SK-N-SH (cell line): ENCODE results near the gene SLC46A1. TPM values are rescaled to one million over a fixed set of nuclear protein-coding genes. Genes with fewer than 3 reads are reported as not detected.

Experiments used
- CTCF ChIA-PET: fragments of 300-600, 350-600 bp; formaldehyde crosslinking; extraction: SDS; loops from one replicate; lab custom pipeline; 2021; lab: Yijun Ruan, JAX
- POLR2A ChIA-PET: fragments of 350-600 bp; sonication (Branson Sonifier 250); formaldehyde crosslinking; extraction: SDS; loops from one replicate; lab custom pipeline; 2020; ENCODE audit warnings: antibody characterized with exemption, inconsistent platforms; lab: Yijun Ruan, JAX
- DNase-seq: peaks from one replicate; pipeline ENCODE4 v3.0.0; 2012
- H2AFZ ChIP-seq: fragments of 200-600 bp; sonication (generic); 2 replicates; pipeline ENCODE4 v1.8.1; 2016; ENCODE audit warnings: antibody characterized with exemption, mild to moderate bottlenecking, low read depth
- H3F3A ChIP-seq: fragments of 200-600 bp; sonication (generic); replicated peaks from 2 replicates; pipeline ENCODE3; 2016; ENCODE audit warnings: antibody characterized with exemption, mild to moderate bottlenecking; ENCODE audit not compliant: insufficient read depth
- H3K27ac ChIP-seq, 2 experiments: fragments of 200-500 bp in 1 of 2; fragments of 200-600 bp in 1 of 2; sonication (Bioruptor generic) in 1 of 2; sonication (generic), shearing (Covaris generic) in 1 of 2; 2 replicates each; pipeline versions ENCODE4 v1.5.1 to v1.6.1; 2014 to 2016; ENCODE audit warnings: low read depth in 2 of 2, inconsistent platforms in 1 of 2, low read length in 1 of 2, mild to moderate bottlenecking in 1 of 2, mixed read lengths in 1 of 2
- H3K27me3 ChIP-seq: fragments of 200-600 bp; sonication (generic), shearing (Covaris generic); 2 replicates; pipeline ENCODE4 v1.6.1; 2016; ENCODE audit warnings: mixed run types; ENCODE audit not compliant: insufficient read depth
- H3K36me3 ChIP-seq, 2 experiments: fragments of 200-500 bp in 1 of 2; fragments of 200-600 bp in 1 of 2; sonication (Bioruptor generic) in 1 of 2; sonication (generic) in 1 of 2; replicated peaks in 1 of 2; 2 replicates each; pipeline versions ENCODE3 to v1.5.1; 2014 to 2016; ENCODE audit warnings: low read length in 1 of 2, mild to moderate bottlenecking in 1 of 2; ENCODE audit not compliant: insufficient read depth in 2 of 2, control insufficient read depth in 1 of 2
- H3K4me1 ChIP-seq, 2 experiments: fragments of 200-500 bp in 1 of 2; fragments of 200-600 bp in 1 of 2; sonication (Bioruptor generic) in 1 of 2; sonication (generic), shearing (Covaris generic) in 1 of 2; 2 replicates each; pipeline versions ENCODE4 v1.5.1 to v1.6.1; 2014 to 2016; ENCODE audit warnings: low read depth in 1 of 2, low read length in 1 of 2, mixed run types in 1 of 2; ENCODE audit not compliant: insufficient read depth in 2 of 2, control insufficient read depth in 1 of 2
- H3K4me2 ChIP-seq: fragments of 200-600 bp; sonication (generic), shearing (Covaris generic); 2 replicates; pipeline ENCODE4 v1.6.1; 2017; ENCODE audit warnings: mixed run types
- H3K4me3 ChIP-seq, 2 experiments: fragments of 200-500 bp in 1 of 2; fragments of 200-600 bp in 1 of 2; sonication (Bioruptor generic) in 1 of 2; sonication (generic), shearing (Covaris generic) in 1 of 2; 2 replicates each; pipeline versions ENCODE4 v1.5.1 to v1.8.1; 2014 to 2016; ENCODE audit warnings: low read depth in 2 of 2, inconsistent platforms in 1 of 2, low read length in 1 of 2, mild to moderate bottlenecking in 1 of 2, mixed read lengths in 1 of 2, moderate library complexity in 1 of 2
- H3K79me2 ChIP-seq: fragments of 200-600 bp; sonication (generic); 2 replicates; pipeline ENCODE4 v1.8.1; 2017; ENCODE audit warnings: mild to moderate bottlenecking; ENCODE audit not compliant: insufficient read depth
- H3K9ac ChIP-seq: fragments of 200-600 bp; sonication (generic); 2 replicates; pipeline ENCODE4 v1.6.1; 2017; ENCODE audit warnings: mixed run types
- H3K9me2 ChIP-seq: fragments of 200-600 bp; sonication (generic); 2 replicates; pipeline ENCODE4 v1.6.1; 2017; ENCODE audit warnings: mixed run types
- H3K9me3 ChIP-seq: fragments of 200-600 bp; sonication (generic); 2 replicates; pipeline ENCODE4 v1.6.1; 2017; ENCODE audit warnings: mixed run types, mild to moderate bottlenecking, moderate library complexity
- H4K20me1 ChIP-seq: fragments of 200-600 bp; sonication (generic); 2 replicates; pipeline ENCODE4 v1.6.1; 2017; ENCODE audit warnings: mild to moderate bottlenecking, mixed run types; ENCODE audit not compliant: insufficient read depth
- CHD2 ChIP-seq: fragments of 150-350 bp; IDR thresholded peaks from 2 replicates; pipeline ENCODE4 v1.6.1; 2018; ENCODE audit warnings: low read length; ENCODE audit not compliant: partially characterized antibody
- CTCF ChIP-seq: fragments of 200-600 bp; sonication (generic); IDR thresholded peaks from 2 replicates; pipeline ENCODE4 v1.6.1; 2017; ENCODE audit warnings: antibody characterized with exemption, mild to moderate bottlenecking, moderate library complexity
- EP300 ChIP-seq, 2 experiments: IDR thresholded peaks; 2 replicates each; pipeline versions ENCODE4 v1.4.0 to v1.6.1; 2012; ENCODE audit warnings: borderline replicate concordance in 1 of 2, low read depth in 1 of 2, low read length in 1 of 2
- FOSL2 ChIP-seq: IDR thresholded peaks from 2 replicates; pipeline ENCODE4 v1.4.0; 2012; ENCODE audit warnings: low read depth, mild to moderate bottlenecking, moderate library complexity, borderline replicate concordance
- FOXJ3 ChIP-seq: sonication (generic); formaldehyde crosslinking; IDR thresholded peaks from 2 replicates; pipeline ENCODE4 v1.5.1; 2020; ENCODE audit warnings: mild to moderate bottlenecking, missing genetic modification reagents
- GATA2 ChIP-seq: sonication (generic); formaldehyde crosslinking; IDR thresholded peaks from 2 replicates; pipeline ENCODE4 v1.5.0; 2020; ENCODE audit warnings: mild to moderate bottlenecking, missing genetic modification reagents
- IRF3 ChIP-seq: fragments of 150-350 bp; IDR thresholded peaks from 2 replicates; pipeline ENCODE4 v1.6.1; 2016; ENCODE audit warnings: mild to moderate bottlenecking, low read depth, low read length
- JUND ChIP-seq: IDR thresholded peaks from 2 replicates; pipeline ENCODE4 v1.4.0; 2012
- MAX ChIP-seq: IDR thresholded peaks from 2 replicates; pipeline ENCODE4 v1.4.0; 2012; ENCODE audit warnings: low read depth
- NFIC ChIP-seq: IDR thresholded peaks from 2 replicates; pipeline ENCODE4 v1.4.0; 2012; ENCODE audit warnings: borderline replicate concordance
- NRF1 ChIP-seq: IDR thresholded peaks from 2 replicates; pipeline ENCODE4 v1.6.1; 2012; ENCODE audit warnings: low read depth, mild to moderate bottlenecking, low read length
- POLR2AphosphoS5 ChIP-seq: IDR thresholded peaks from 2 replicates; pipeline ENCODE4 v1.6.1; 2012; ENCODE audit warnings: low read depth, low read length
- SIN3A ChIP-seq: IDR thresholded peaks from 2 replicates; pipeline ENCODE4 v1.6.1; 2012; ENCODE audit warnings: low read depth, mild to moderate bottlenecking, low read length, moderate library complexity, borderline replicate concordance
- SMC3 ChIP-seq: IDR thresholded peaks from 2 replicates; pipeline ENCODE4 v1.6.1; 2012; ENCODE audit warnings: low read depth, low read length, improper control_type of control experiment
- TEAD4 ChIP-seq: IDR thresholded peaks from 2 replicates; pipeline ENCODE4 v1.4.0; 2012; ENCODE audit warnings: mild to moderate bottlenecking, borderline replicate concordance; ENCODE audit not compliant: insufficient read depth
- WGBS: methylation state at CpG from one replicate; pipeline ENCODE4 v1.1.6; 2017; ENCODE audit warnings: low lambda C conversion rate; 5-methylcytosine and 5-hydroxymethylcytosine counted together
- polyA plus RNA-seq, 3 experiments: library from polyadenylated mRNA; depleted of rRNA; stranded (reverse); fragments of >200 nt; gene quantifications; 2 replicates each; pipeline ENCODE4 v1.2.3, GENCODE V29; 2012
- TF ChIP-seq, protein P1 (sequence below): fragments of 150-350 bp; IDR thresholded peaks from 2 replicates; pipeline ENCODE4 v1.6.1; 2017; ENCODE audit warnings: antibody characterized with exemption, low read length, low read depth, borderline replicate concordance

Gene SLC46A1
- polyA plus RNA-seq, 1 of the 3 experiments (the other 2 are of a cell fraction): 4.3 TPM

DNA sequence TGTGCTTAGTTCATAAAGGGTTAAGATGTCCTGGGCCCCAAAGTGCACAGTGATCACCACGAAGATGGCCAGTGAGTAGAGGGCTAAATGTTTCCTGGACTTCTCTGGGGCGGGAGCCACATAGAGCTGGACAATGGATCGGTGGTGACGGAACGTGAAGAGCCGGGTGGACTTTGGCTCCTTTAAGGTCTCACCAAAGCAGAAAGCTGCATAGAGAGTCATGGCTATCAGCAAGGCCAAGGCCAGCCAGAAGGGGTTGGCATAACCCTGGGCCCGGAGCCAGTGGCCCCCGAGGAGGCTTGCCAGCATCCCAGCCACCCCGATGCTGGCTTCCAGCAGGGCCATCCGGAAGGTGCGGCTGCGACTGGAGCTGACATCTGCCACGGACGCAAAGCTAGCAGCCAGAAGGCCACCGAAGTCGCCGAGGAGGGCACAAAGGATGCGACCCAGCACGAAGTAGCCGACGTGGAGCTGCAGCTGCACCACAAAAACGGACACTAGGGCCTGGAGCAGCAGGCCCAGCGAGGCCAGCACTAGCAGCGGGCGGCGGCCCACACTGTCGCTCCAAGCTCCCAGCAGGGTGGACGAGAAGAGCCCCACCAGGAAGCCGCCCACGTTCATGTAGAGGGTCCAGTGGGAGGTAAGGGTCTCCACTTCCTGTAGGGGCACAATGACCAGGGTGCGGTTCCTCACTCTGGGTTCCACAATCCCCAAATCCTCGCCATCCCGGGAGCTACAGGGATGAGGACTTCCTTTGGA lies 1.0 kb downstream of the SLC46A1 start:
- CTCF ChIA-PET: interaction anchor here (0.6 to 4.2 kb wide), 8 partner anchors 8 to 136 kb away, joined by 3 to 23 read pairs (median 5); partner anchors contain the start of gene POLDIP2

DNA sequence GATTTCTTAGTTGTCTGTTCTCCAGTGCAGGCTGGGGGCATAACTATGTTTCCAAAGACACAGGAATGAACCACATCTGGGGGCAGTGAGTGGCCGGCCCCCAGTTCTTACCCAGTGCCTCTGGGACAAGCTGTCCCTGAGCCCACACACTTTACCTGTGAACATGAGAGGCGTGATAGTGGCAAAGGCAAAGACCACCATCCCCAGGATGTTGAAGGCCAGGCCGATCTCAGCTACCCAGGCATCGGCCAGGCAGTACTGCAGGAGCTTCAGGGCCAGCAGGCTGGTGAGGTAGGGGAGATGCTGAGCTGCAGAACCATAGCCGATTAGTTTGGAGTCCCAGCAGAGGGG lies 1.6 kb downstream of the SLC46A1 start:
- H3K36me3 ChIP-seq: peaks cover 0 to 29% of the 10 kb centered on the region in 2 experiments
- no peaks in the 10 kb centered on the region for H4K20me1 ChIP-seq
- H3K27ac ChIP-seq: peak overlapping the region in 1 of 2 experiments; percentile 56; a peak in 2 of 4 replicates
- H3K4me1 ChIP-seq: peaks cover 10 to 16% of the 10 kb centered on the region in 2 experiments; a peak in 2 of 4 replicates
- DNase-seq: no peak
- no peaks in the 10 kb centered on the region for H3K9me3 ChIP-seq
- H3F3A ChIP-seq: peaks cover 3% of the 10 kb centered on the region
- no peaks in the 10 kb centered on the region for H3K27me3 ChIP-seq
- H3K9ac ChIP-seq: no peak overlapping the region
- H3K9me2 ChIP-seq: no peaks in the 10 kb centered on the region
- CTCF ChIA-PET: interaction anchor here (0.6 to 2.1 kb wide), 4 partner anchors 12 to 86 kb away, joined by 4 to 6 read pairs (median 5); no protein-coding TSS in a partner anchor
- WGBS: 76% methylated on average over 2 of the region's 5 CpGs
- no peak overlapping the region for H2AFZ ChIP-seq
- TF ChIP-seq GATA2 (CRISPR knock-in tag) (no peak), JUND (no peak), NFIC (no peak), MAX (no peak), SIN3A (no peak), IRF3 (no peak), FOSL2 (no peak), SMC3 (no peak), POLR2AphosphoS5 (no peak), TEAD4 (no peak), CTCF (no peak), FOXJ3 (CRISPR knock-in tag) (no peak), NRF1 (no peak), EP300 (IDR thresholded peaks at IDR 0.05; ENCODE audit: borderline replicate concordance in 1 of 2, low read depth in 1 of 2, low read length in 1 of 2) (no peak)
- H3K4me3 ChIP-seq: peak overlapping the region in 1 of 2 experiments; percentile 60; a peak in 1 of 4 replicates
- H3K4me2 ChIP-seq: peak overlapping the region; percentile 99
- POLR2A ChIA-PET: interaction anchor here (1.1 to 2.4 kb wide), 2 partner anchors 18 to 24 kb away, joined by 3 to 11 read pairs; no protein-coding TSS in a partner anchor
- no peaks in the 10 kb centered on the region for H3K79me2 ChIP-seq

More for the DNA sequence above, 1.0 kb downstream of the SLC46A1 start:
- TF ChIP-seq, protein P1, sequence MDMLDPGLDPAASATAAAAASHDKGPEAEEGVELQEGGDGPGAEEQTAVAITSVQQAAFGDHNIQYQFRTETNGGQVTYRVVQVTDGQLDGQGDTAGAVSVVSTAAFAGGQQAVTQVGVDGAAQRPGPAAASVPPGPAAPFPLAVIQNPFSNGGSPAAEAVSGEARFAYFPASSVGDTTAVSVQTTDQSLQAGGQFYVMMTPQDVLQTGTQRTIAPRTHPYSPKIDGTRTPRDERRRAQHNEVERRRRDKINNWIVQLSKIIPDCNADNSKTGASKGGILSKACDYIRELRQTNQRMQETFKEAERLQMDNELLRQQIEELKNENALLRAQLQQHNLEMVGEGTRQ: no peak
- TF ChIP-seq CHD2: peak; percentile 0
- Histone ChIP-seq H3K4me3 (peak overlapping the region; percentile 60 to 88), H3F3A (peaks cover 7% of the 10 kb centered on the region), H3K9me2 (no peaks in the 10 kb centered on the region), H3K9me3 (no peaks in the 10 kb centered on the region), H3K79me2 (no peaks in the 10 kb centered on the region), H3K9ac (peak overlapping the region; percentile 68), H2AFZ (peak overlapping the region; percentile 96), H3K4me2 (peak overlapping the region; percentile 99), H3K36me3 (peaks cover 0 to 27% of the 10 kb centered on the region in 2 experiments), H4K20me1 (no peaks in the 10 kb centered on the region), H3K4me1 (peaks cover 10 to 16% of the 10 kb centered on the region in 2 experiments; a peak in 2 of 4 replicates), H3K27me3 (no peaks in the 10 kb centered on the region), H3K27ac (peak overlapping the region; percentile 16 to 56; a peak in 3 of 4 replicates)
- DNase-seq: peak; percentile 73
- POLR2A ChIA-PET: interaction anchor here (0.7 to 2.4 kb wide), 8 partner anchors 9 to 170 kb away, joined by 3 to 11 read pairs (median 4); partner anchors contain the start of genes IFT20, POLDIP2, SARM1 and TNFAIP1
- WGBS: 47% methylated on average over 27 of the region's 33 CpGs
